GM12878 (cell line): ENCODE results near the gene CRACDL. TPM values are rescaled to one million over a fixed set of nuclear protein-coding genes. Genes with fewer than 3 reads are reported as not detected.

ENCODE experiments used
- CBFB ChIP-seq: IDR thresholded peaks from 2 replicates; pipeline ENCODE4 v1.6.1; 2016; ENCODE audit warnings: antibody characterized with exemption, low read depth
- PBX3 ChIP-seq: IDR thresholded peaks from 2 replicates; pipeline ENCODE4 v1.6.1; 2011; ENCODE audit warnings: mild to moderate bottlenecking, low read depth, low read length, moderate library complexity; ENCODE audit not compliant: insufficient replicate concordance
- SMAD1 ChIP-seq: fragments of 450-650 bp; IDR thresholded peaks from 2 replicates; pipeline ENCODE4 v1.6.1; 2018; ENCODE audit warnings: mild to moderate bottlenecking, low read depth; ENCODE audit not compliant: partially characterized antibody
- STAT3 ChIP-seq: IDR thresholded peaks from 2 replicates; pipeline ENCODE4 v1.6.1; 2011; ENCODE audit warnings: low read depth, low read length, improper control_type of control experiment
- ZBED1 ChIP-seq: IDR thresholded peaks from 2 replicates; pipeline ENCODE4 v1.6.1; 2016; ENCODE audit warnings: borderline replicate concordance
- ZZZ3 ChIP-seq: IDR thresholded peaks from 2 replicates; pipeline ENCODE4 v1.6.1; 2011; ENCODE audit warnings: low read depth; ENCODE audit not compliant: control insufficient read depth, insufficient read length
- polyA plus RNA-seq, 11 experiments: library from polyadenylated mRNA; depleted of rRNA in 4 of 11; unstranded in 6 of 11; stranded (reverse) in 5 of 11; fragments of >200 nt; fragmentation: Nextera tagmentation in 4 of 11; fragmentation: Illumina TruSeq in 1 of 11; extraction: Ambion mirVana in 4 of 11; extraction: Trizol in 1 of 11; gene quantifications; 1 replicate in 1 of 11; 2 replicates in 10 of 11; pipeline versions ENCODE4 v1.2.1 to v1.2.3, GENCODE V29; 2011 to 2016; ENCODE audit warnings: inconsistent platforms in 2 of 11, missing spikeins in 2 of 11, low read depth in 1 of 11
- total RNA-seq, 4 experiments: library from RNA; depleted of rRNA in 3 of 4; stranded (reverse); fragments of >200 nt in 3 of 4; fragmentation: Illumina TruSeq in 1 of 4; extraction: Trizol in 1 of 4; gene quantifications; 2 replicates each; pipeline versions ENCODE4 v1.2.1 to v1.2.3, GENCODE V29; 2013 to 2021
- TF ChIP-seq, protein P1 (sequence below): fragments of 450-650 bp; IDR thresholded peaks from 2 replicates; pipeline ENCODE4 v1.6.1; 2017; ENCODE audit warnings: mild to moderate bottlenecking, moderate library complexity

The CRACDL gene
- total and polyA plus RNA-seq, 10 of the 15 experiments (the other 5 are each of a cell fraction or from before 2014, with no cell fraction given), result 0.03 to 0.72 (median 0.14) TPM

- TF ChIP-seq, protein P1, sequence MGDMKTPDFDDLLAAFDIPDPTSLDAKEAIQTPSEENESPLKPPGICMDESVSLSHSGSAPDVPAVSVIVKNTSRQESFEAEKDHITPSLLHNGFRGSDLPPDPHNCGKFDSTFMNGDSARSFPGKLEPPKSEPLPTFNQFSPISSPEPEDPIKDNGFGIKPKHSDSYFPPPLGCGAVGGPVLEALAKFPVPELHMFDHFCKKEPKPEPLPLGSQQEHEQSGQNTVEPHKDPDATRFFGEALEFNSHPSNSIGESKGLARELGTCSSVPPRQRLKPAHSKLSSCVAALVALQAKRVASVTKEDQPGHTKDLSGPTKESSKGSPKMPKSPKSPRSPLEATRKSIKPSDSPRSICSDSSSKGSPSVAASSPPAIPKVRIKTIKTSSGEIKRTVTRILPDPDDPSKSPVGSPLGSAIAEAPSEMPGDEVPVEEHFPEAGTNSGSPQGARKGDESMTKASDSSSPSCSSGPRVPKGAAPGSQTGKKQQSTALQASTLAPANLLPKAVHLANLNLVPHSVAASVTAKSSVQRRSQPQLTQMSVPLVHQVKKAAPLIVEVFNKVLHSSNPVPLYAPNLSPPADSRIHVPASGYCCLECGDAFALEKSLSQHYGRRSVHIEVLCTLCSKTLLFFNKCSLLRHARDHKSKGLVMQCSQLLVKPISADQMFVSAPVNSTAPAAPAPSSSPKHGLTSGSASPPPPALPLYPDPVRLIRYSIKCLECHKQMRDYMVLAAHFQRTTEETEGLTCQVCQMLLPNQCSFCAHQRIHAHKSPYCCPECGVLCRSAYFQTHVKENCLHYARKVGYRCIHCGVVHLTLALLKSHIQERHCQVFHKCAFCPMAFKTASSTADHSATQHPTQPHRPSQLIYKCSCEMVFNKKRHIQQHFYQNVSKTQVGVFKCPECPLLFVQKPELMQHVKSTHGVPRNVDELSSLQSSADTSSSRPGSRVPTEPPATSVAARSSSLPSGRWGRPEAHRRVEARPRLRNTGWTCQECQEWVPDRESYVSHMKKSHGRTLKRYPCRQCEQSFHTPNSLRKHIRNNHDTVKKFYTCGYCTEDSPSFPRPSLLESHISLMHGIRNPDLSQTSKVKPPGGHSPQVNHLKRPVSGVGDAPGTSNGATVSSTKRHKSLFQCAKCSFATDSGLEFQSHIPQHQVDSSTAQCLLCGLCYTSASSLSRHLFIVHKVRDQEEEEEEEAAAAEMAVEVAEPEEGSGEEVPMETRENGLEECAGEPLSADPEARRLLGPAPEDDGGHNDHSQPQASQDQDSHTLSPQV, result no peak
- TF ChIP-seq CBFB (no peak), ZBED1 (no peak), PBX3 (no peak), STAT3 (no peak), SMAD1 (no peak), ZZZ3 (no peak)
Observed at GRCh38 chr2:98842136-98842535, 93.9 kb downstream of the CRACDL start (continued).
